Tibial nerve (tissue), 3 donors: ENCODE data around the gene SYNGR3.

Experiments
- POLR2A ChIP-seq, 2 donors: fragments of 450-650 bp; IDR thresholded peaks; one replicate each; pipeline ENCODE4 v1.6.1; 2017; ENCODE audit warnings: antibody characterized with exemption in 2 of 2, mild to moderate bottlenecking in 2 of 2, moderate library complexity in 2 of 2
- TF ChIP-seq, protein P1 (sequence below), 5 experiments: fragments of 200-600 bp in 3 of 5; fragments of 450-650 bp in 2 of 5; sonication (generic) in 3 of 5; IDR thresholded peaks; one replicate each; pipeline ENCODE4 v1.5.1; 2016 to 2019; ENCODE audit warnings: antibody characterized with exemption in 5 of 5, mild to moderate bottlenecking in 3 of 5, moderate library complexity in 2 of 5

DNA sequence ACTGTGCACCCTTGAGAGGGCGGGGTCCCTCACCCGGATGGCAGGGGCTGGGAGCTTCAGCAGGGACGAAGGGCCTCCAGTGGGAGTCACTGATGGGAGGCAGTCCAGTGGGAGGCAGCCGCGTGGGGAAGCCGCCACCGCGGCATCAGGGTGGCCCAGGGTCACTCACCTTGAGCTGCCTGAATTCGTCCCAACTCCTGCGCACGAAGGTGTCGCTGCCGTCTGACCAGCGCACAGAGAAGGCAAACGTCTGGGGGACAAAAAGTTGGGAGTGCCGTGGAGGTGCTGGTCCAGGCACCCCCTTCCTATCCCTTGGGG lies 9.0 kb upstream of the SYNGR3 start:
- TF ChIP-seq, protein P1, sequence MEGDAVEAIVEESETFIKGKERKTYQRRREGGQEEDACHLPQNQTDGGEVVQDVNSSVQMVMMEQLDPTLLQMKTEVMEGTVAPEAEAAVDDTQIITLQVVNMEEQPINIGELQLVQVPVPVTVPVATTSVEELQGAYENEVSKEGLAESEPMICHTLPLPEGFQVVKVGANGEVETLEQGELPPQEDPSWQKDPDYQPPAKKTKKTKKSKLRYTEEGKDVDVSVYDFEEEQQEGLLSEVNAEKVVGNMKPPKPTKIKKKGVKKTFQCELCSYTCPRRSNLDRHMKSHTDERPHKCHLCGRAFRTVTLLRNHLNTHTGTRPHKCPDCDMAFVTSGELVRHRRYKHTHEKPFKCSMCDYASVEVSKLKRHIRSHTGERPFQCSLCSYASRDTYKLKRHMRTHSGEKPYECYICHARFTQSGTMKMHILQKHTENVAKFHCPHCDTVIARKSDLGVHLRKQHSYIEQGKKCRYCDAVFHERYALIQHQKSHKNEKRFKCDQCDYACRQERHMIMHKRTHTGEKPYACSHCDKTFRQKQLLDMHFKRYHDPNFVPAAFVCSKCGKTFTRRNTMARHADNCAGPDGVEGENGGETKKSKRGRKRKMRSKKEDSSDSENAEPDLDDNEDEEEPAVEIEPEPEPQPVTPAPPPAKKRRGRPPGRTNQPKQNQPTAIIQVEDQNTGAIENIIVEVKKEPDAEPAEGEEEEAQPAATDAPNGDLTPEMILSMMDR (IDR thresholded peaks at IDR 0.05), result no peak
- TF ChIP-seq POLR2A (IDR thresholded peaks at IDR 0.05), result no peak
